HL-60/S4 treated with phorbol 12-myristate 13-acetate at 8.2 ng/mL for 4 days and 3 days (cell line): ENCODE data around the gene GRIA2.
"Not testable (repeated sequence)": the region's sequence is repeated elsewhere in the genome, so short reads cannot be mapped to it uniquely, and the experiment has no call there.

Source experiments
- in situ Hi-C: fragments of 300-500 bp; cut with MboI; formaldehyde crosslinking; loops from 2 replicates; pipeline ENCODE4 v1.15.0; 2022; ENCODE audit warnings: low sequenced_read_pairs

Gene GRIA2

GRCh38 chr4:157220371-157220881 is at the start of gene GRIA2:
Gene GRIA2, plus strand, starts transcription at chr4:157220728. Its CDS starts 315 bp downstream, at chr4:157221043.
- in situ Hi-C loops = no loop called here

DNA sequence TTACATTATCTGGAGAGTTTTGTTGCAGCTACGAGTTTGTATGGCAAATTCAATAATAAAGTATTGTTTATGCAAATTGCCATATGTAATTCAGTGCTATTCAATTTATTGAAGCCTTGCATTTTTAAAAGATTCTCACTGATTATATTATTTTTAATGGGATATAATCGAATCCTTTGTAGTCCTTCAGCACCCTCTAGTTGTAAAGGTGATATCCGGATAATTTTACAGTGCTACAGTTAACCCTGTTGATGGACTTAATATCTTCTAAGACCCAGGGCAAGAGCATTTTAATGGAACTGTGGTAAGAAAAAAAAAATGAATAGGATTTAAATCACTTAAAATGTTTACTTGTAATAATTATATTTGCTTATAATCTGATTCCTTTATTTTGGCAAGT is 48.5 kb upstream of the GRIA2 start:
- in situ Hi-C loops = no loop called here

DNA sequence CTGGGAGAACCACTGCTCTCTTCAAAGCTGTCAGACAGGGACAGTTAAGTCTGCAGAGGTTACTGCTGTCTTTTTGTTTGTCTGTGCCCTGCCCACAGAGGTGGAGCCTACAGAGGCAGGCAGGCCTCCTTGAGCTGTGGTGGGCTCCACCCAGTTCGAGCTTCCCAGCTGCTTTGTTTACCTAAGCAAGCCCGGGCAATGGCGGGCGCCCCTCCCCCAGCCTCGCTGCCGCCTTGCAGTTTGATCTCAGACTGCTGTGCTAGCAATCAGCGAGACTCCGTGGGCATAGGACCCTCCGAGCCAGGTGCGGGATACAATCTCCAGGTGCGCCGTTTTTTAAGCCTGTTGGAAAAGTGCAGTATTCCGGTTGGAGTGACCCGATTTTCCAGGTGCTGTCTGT is 40.3 kb upstream of the GRIA2 start:
- in situ Hi-C loops = not testable (repeated sequence)

DNA sequence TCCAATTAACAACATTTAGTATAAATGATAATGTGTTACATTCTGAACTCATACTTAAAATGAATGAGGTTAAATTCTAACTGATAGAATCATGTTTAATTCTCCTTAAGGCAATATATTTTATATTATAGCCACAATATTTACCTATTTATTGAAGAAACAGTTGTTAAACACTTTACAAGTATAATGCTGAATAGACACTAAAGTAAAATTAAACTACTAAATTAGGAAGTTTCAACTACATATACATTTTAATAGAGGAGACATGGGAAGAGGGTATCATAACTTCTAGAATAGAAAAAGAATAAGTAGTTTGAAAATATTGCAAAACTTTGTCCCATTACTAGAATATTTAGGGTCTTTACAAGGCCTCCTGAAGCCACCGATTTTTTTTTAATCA is 36.2 kb upstream of the GRIA2 start:
- in situ Hi-C loops = no loop called here

GRCh38 chr4:157185363-157185762 is 35.2 kb upstream of the GRIA2 start:
- in situ Hi-C loops = no loop called here

DNA sequence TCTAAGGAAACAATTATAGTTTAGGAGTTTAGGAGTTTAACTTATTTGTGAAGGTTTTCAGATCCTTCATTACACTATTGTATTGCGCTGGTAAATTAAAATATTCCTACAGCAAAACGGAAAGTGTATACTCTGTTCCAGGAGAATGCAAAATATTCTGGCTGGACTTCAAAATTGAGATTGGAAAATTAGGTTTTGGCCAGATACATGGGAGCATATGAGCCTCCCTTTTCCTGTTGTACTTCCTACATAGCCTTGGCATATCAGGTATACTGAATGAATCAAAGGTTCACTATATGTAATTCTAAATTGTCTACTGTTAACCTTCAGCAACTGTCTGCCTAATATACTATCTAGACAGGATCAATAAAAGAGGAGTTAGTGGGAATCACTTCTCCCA is 25.2 kb upstream of the GRIA2 start:
- in situ Hi-C loops = no loop called here

DNA sequence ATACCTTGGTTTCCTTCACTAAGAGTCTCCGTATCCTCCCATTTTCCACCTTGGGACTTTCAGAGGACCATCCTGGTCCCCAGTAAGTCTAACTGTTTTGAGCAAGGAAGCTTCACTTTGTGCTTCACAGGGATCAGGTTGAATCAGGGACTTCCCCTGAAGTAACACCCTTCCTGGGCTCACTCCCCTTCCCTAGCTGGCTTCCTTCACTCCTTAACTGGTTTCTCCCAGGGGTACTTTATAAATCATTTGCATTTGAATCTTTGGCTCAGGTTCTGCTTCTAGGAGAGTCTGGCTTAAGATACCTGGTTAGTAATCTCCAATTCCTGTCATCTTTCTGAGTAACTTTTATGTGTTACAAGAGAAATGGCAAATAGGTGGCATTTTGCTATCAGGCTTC is 24.5 kb upstream of the GRIA2 start:
- in situ Hi-C loops = no loop called here

DNA sequence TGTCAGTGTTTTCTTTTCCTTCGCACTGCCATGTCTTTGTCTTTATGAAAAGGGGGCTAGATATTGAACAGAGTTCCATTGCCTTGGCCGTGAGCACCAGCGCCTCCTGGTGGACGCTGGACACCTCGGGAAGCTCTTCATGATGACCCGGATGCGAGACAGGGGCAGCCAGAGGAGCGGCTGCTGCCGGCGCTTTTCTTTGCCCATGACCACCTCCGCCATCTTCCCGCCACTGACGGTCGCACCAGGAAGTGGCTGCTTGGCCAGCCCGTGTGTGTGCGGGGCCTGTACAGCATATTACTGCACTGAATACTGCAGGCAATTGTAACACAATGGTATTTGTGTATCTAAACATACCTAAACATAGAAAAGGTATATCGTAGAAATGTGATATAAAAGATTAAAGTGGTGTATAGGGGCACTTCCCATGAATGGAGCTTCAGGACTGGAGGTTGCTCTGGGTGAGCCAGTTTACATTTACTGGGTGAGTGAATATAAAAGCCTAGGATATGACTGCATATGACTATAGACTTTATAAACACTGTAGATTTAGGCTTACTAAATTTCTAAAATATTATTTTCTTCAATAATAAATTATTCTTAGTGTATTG is 15.8 kb upstream of the GRIA2 start:
- in situ Hi-C loops = no loop called here

- in situ Hi-C loops = no loop called here
Measured at GRCh38 chr4:157217708-157218107, 2.8 kb upstream of the GRIA2 start.

DNA sequence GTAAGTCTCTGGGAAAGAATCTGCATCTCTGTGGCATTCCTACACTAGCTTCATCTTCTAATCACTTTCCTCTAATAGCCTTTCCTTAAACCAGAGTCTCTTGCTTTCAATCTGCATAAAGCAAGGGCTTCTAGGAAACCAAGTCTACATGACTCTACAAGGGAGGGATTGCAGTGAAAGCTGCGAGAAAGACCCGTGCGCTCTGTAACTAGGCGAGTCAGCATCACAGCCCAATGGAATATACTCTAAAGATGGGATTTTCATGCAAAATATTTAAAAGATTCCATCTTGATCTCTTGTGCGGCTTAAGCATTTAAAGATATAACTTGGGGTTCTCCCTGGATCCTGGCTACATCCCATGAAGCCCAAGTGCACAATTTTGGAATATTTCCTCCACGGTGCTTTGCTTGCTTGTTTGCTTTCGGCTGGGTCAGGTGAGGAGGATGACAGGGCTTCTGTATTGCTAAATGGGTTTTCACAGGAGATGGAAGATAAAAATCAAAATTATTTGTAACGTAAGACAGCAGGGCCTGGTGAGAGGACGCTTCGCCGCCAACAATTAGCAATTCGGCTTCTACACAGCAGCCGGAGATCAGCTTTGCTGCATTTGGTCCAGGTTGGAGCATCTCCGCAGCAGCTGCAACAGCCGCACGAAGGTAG is 687 bp upstream of the GRIA2 start:
- in situ Hi-C loops = no loop called here

- in situ Hi-C loops = no loop called here
Measured at GRCh38 chr4:157221426-157221894, 932 bp downstream of the GRIA2 start.

- in situ Hi-C loops = no loop called here
Measured at GRCh38 chr4:157221895-157222770, 1.6 kb downstream of the GRIA2 start.

GRCh38 chr4:157222771-157223160 is 2.2 kb downstream of the GRIA2 start:
- in situ Hi-C loops = no loop called here

DNA sequence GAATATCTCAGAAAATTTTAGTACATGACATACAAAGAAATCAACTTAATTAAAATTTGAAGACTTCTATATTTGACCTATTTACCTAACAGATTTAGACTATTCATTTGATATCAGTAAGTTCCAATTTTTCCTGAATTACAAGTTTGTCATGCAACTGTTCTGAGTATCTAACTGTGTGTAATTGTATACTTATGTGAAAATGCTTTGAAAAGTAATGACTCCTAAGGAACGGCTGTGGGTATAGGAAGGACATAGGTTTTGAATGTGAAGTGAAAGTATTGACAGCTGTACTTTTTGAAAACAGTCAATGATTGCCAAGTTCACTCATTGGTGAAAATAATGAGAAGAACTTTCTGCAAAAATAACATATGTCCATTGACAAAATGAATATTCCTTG is 2.9 kb downstream of the GRIA2 start:
- in situ Hi-C loops = no loop called here

DNA sequence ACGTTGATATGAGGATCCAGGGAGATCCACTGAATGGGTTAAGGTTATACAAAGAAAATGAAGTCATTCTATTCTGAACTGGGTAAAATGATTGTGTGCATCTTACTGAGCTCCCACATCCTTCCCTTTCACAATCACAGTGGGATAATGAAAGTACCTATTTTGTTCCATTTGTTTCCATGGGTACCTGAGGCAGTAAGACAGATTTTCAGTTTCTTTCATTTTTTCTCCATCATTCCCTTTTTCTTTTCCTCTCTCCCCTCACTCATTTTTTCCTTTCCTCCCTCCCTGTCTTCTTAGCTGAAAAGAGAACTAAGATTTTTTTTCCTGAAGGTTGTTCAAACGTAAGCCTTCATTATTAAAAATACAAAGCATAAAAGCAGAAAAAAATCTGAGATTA is 4.6 kb downstream of the GRIA2 start:
- in situ Hi-C loops = no loop called here

- in situ Hi-C loops = no loop called here
Measured at GRCh38 chr4:157226035-157226434, 5.5 kb downstream of the GRIA2 start.

DNA sequence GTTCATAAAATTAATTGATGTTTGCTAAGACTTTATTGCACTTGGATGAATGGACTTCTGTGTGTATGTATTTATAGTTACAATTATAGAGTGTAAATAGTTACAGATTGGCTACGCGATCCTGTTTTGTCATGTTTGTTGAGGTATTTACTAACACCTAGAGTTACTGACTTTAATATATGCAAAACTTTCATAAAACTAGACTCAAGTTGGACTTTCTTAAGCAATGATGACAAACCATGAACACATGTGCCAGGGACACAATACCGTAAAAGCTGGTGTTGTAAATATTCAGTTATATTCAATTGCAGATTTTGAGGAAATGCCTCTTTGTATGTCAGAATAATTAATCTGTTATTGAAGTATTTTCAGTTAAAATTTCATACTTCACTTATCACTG is 6.1 kb downstream of the GRIA2 start:
- in situ Hi-C loops = no loop called here

GRCh38 chr4:157231525-157231924 is 11.0 kb downstream of the GRIA2 start:
- in situ Hi-C loops = no loop called here

GRCh38 chr4:157242871-157243270 is 22.3 kb downstream of the GRIA2 start:
- in situ Hi-C loops = no loop called here

GRCh38 chr4:157244348-157244747 is 23.8 kb downstream of the GRIA2 start:
- in situ Hi-C loops = no loop called here

- in situ Hi-C loops = no loop called here
Measured at GRCh38 chr4:157245351-157245750, 24.8 kb downstream of the GRIA2 start.

GRCh38 chr4:157246964-157247363 is 26.4 kb downstream of the GRIA2 start:
- in situ Hi-C loops = no loop called here
